H1 (cell line): ENCODE results near the gene TSGA10IP. TPM values are rescaled to one million over a fixed set of nuclear protein-coding genes. Genes with fewer than 3 reads are reported as not detected.
A peak's percentile ranks its signal among the peaks of the same experiment; 100 is the strongest.

ENCODE experiments used
- CTCF ChIA-PET: fragments of 300-600 bp; sonication (Branson Sonifier 250); formaldehyde crosslinking; loops from one replicate; lab custom pipeline; 2021; ENCODE audit not compliant: partially characterized antibody; lab: Charles Lee
- POLR2A ChIA-PET: fragments of 300-600 bp; sonication (Branson Sonifier 250); formaldehyde crosslinking; loops from one replicate; lab custom pipeline; 2021; ENCODE audit warnings: inconsistent platforms; ENCODE audit not compliant: partially characterized antibody; lab: Charles Lee
- DNase-seq, 2 experiments: peaks; one replicate each; pipeline versions ENCODE4 v3.0.0 to v3.0.0-alpha.2; 2010 to 2022; ENCODE audit warnings: low spot score in 2 of 2, low read depth in 1 of 2, mixed read lengths in 1 of 2
- FAIRE-seq: peaks from 2 replicates; lab custom pipeline; 2011; peaks lifted over from hg19 to GRCh38; lab: Jason Lieb, UNC
- H2AFZ ChIP-seq: 2 replicates; pipeline ENCODE4 v1.8.1; 2012; ENCODE audit warnings: low read length, inconsistent platforms
- H2AK5ac ChIP-seq: 2 replicates; pipeline ENCODE4 v1.6.1; 2013; ENCODE audit warnings: low read depth, low read length
- H2BK120ac ChIP-seq: replicated peaks from 2 replicates; pipeline ENCODE3; 2013; ENCODE audit warnings: low read depth, low read length, inconsistent platforms
- H2BK12ac ChIP-seq: 2 replicates; pipeline ENCODE4 v1.6.1; 2013; ENCODE audit warnings: low read depth, low read length
- H2BK15ac ChIP-seq: 2 replicates; pipeline ENCODE4 v1.6.1; 2013; ENCODE audit warnings: low read length
- H2BK20ac ChIP-seq: 2 replicates; pipeline ENCODE4 v1.6.1; 2013; ENCODE audit warnings: low read length
- H2BK5ac ChIP-seq: 2 replicates; pipeline ENCODE4 v1.6.1; 2013; ENCODE audit warnings: low read depth, low read length
- H3K14ac ChIP-seq: 2 replicates; pipeline ENCODE4 v1.6.1; 2013; ENCODE audit warnings: inconsistent platforms; ENCODE audit not compliant: insufficient read length
- H3K18ac ChIP-seq: 2 replicates; pipeline ENCODE4 v1.6.1; 2013; ENCODE audit warnings: low read length; ENCODE audit errors: extremely low read depth
- H3K23ac ChIP-seq: 2 replicates; pipeline ENCODE4 v1.6.1; 2013; ENCODE audit warnings: inconsistent platforms; ENCODE audit not compliant: insufficient read length
- H3K23me2 ChIP-seq: 2 replicates; pipeline ENCODE4 v1.6.1; 2013; ENCODE audit warnings: low read depth, low read length
- H3K27ac ChIP-seq: 2 replicates; pipeline ENCODE4 v1.6.1; 2011; ENCODE audit warnings: low read depth, low read length, inconsistent platforms
- H3K27me3 ChIP-seq, 4 experiments: replicated peaks in 1 of 4; 1 replicate in 1 of 4; 2 replicates in 3 of 4; pipeline versions ENCODE4 v1.6.1 to v1.8.1; 2011 to 2013; ENCODE audit warnings: low read length in 3 of 4, mild to moderate bottlenecking in 3 of 4, inconsistent platforms in 2 of 4, mixed read lengths in 2 of 4, moderate library complexity in 1 of 4; ENCODE audit not compliant: control insufficient read depth in 3 of 4, insufficient read depth in 3 of 4; ENCODE audit errors: extremely low read depth in 1 of 4
- H3K36me3 ChIP-seq, 4 experiments: 2 replicates each; pipeline versions ENCODE4 v1.6.1 to v1.8.1; 2011 to 2013; ENCODE audit warnings: mild to moderate bottlenecking in 4 of 4, low read length in 3 of 4, moderate library complexity in 2 of 4, control low read depth in 1 of 4, inconsistent platforms in 1 of 4; ENCODE audit not compliant: insufficient read depth in 4 of 4, control insufficient read depth in 2 of 4
- H3K4ac ChIP-seq: replicated peaks from 2 replicates; pipeline ENCODE3; 2013; ENCODE audit warnings: low read length, low read depth, mixed read lengths, inconsistent platforms; ENCODE audit not compliant: insufficient read length
- H3K4me1 ChIP-seq, 4 experiments: replicated peaks in 1 of 4; 1 replicate in 1 of 4; 2 replicates in 3 of 4; pipeline versions ENCODE4 v1.6.1 to v1.8.1; 2011 to 2013; ENCODE audit warnings: low read length in 3 of 4, inconsistent platforms in 2 of 4, mixed read lengths in 1 of 4; ENCODE audit not compliant: insufficient read depth in 4 of 4, control insufficient read depth in 3 of 4
- H3K4me2 ChIP-seq, 2 experiments: 2 replicates each; pipeline versions ENCODE4 v1.6.1 to v1.8.1; 2011 to 2013; ENCODE audit warnings: low read depth in 2 of 2, low read length in 2 of 2, control low read depth in 1 of 2, inconsistent platforms in 1 of 2, mild to moderate bottlenecking in 1 of 2; ENCODE audit not compliant: insufficient read depth in 1 of 2
- H3K4me3 ChIP-seq, 4 experiments: fragments of 200-600, 300-600 bp in 1 of 4; sonication (generic), shearing (Covaris generic), sonication (Bioruptor Twin) in 1 of 4; 2 replicates each; pipeline versions ENCODE4 v1.5.1 to v1.8.1; 2011 to 2016; ENCODE audit warnings: low read length in 4 of 4, low read depth in 3 of 4, control low read depth in 2 of 4, inconsistent platforms in 2 of 4, mild to moderate bottlenecking in 2 of 4, mixed read lengths in 1 of 4, moderate library complexity in 1 of 4; ENCODE audit not compliant: insufficient read depth in 2 of 4; ENCODE audit errors: extremely low read depth in 1 of 4
- H3K56ac ChIP-seq: replicated peaks from 2 replicates; pipeline ENCODE3; 2013; ENCODE audit warnings: low read depth, mild to moderate bottlenecking, mixed read lengths, low read length, inconsistent platforms; ENCODE audit not compliant: insufficient read length
- H3K79me1 ChIP-seq: 2 replicates; pipeline ENCODE4 v1.6.1; 2013; ENCODE audit warnings: low read depth, low read length, control low read depth
- H3K79me2 ChIP-seq, 2 experiments: 2 replicates each; pipeline versions ENCODE4 v1.6.1 to v1.8.1; 2012 to 2013; ENCODE audit warnings: low read length in 2 of 2, mild to moderate bottlenecking in 2 of 2, inconsistent platforms in 1 of 2; ENCODE audit not compliant: insufficient read depth in 2 of 2, control insufficient read depth in 1 of 2
- H3K9ac ChIP-seq, 4 experiments: replicated peaks in 1 of 4; 1 replicate in 1 of 4; 2 replicates in 3 of 4; pipeline versions ENCODE4 v1.6.1 to v1.8.1; 2011 to 2013; ENCODE audit warnings: low read depth in 3 of 4, low read length in 3 of 4, control low read depth in 2 of 4, mild to moderate bottlenecking in 2 of 4, moderate library complexity in 2 of 4, inconsistent platforms in 1 of 4; ENCODE audit errors: extremely low read depth in 1 of 4
- H3K9me3 ChIP-seq, 2 experiments: 2 replicates each; pipeline versions ENCODE4 v1.6.1 to v1.8.1; 2012 to 2013; ENCODE audit warnings: mild to moderate bottlenecking in 2 of 2, moderate library complexity in 2 of 2, control low read depth in 1 of 2, inconsistent platforms in 1 of 2, low read depth in 1 of 2, low read length in 1 of 2, mixed read lengths in 1 of 2; ENCODE audit not compliant: insufficient read depth in 2 of 2
- H4K20me1 ChIP-seq, 2 experiments: replicated peaks in 1 of 2; 2 replicates each; pipeline versions ENCODE3 to v1.8.1; 2011 to 2013; ENCODE audit warnings: inconsistent platforms in 2 of 2, low read length in 2 of 2, mild to moderate bottlenecking in 1 of 2; ENCODE audit not compliant: insufficient read depth in 2 of 2, control insufficient read depth in 1 of 2
- H4K5ac ChIP-seq: 2 replicates; pipeline ENCODE4 v1.6.1; 2013; ENCODE audit warnings: low read length, low read depth, mixed read lengths, inconsistent platforms; ENCODE audit not compliant: insufficient read length
- H4K8ac ChIP-seq: 2 replicates; pipeline ENCODE4 v1.8.0; 2013; ENCODE audit warnings: mild to moderate bottlenecking, moderate library complexity, low read length, inconsistent platforms; ENCODE audit not compliant: insufficient read depth; ENCODE audit errors: extremely low read depth
- H4K91ac ChIP-seq: replicated peaks from 2 replicates; pipeline ENCODE3; 2013; ENCODE audit warnings: low read length, mixed read lengths, inconsistent platforms; ENCODE audit not compliant: insufficient read length
- BCL11A ChIP-seq, 2 experiments: IDR thresholded peaks; one replicate each; pipeline ENCODE4 v1.6.1; 2011; ENCODE audit warnings: low read depth in 2 of 2, low read length in 2 of 2, mild to moderate bottlenecking in 2 of 2
- JUND ChIP-seq: IDR thresholded peaks from 2 replicates; pipeline ENCODE4 v1.6.1; 2011; ENCODE audit warnings: mild to moderate bottlenecking, improper control_type of control experiment, low read length
- POLR2A ChIP-seq, 2 experiments: IDR thresholded peaks; 1 replicate in 1 of 2; 2 replicates in 1 of 2; pipeline ENCODE4 v1.6.1; 2011; ENCODE audit warnings: low read depth in 2 of 2, low read length in 2 of 2, mild to moderate bottlenecking in 2 of 2; ENCODE audit errors: control extremely low read depth in 1 of 2
- POU5F1 ChIP-seq: IDR thresholded peaks from 2 replicates; pipeline ENCODE4 v1.6.1; 2011; ENCODE audit warnings: low read depth, mild to moderate bottlenecking, low read length, moderate library complexity
- RAD21 ChIP-seq, 2 experiments: IDR thresholded peaks in 1 of 2; conservative IDR thresholded peaks in 1 of 2; 2 replicates each; pipeline ENCODE4 v1.6.1; 2011; ENCODE audit warnings: low read depth in 2 of 2, low read length in 2 of 2, improper control_type of control experiment in 1 of 2, inconsistent platforms in 1 of 2, mild to moderate bottlenecking in 1 of 2, moderate library complexity in 1 of 2
- SAP30 ChIP-seq: fragments of 300-600 bp; sonication (generic); IDR thresholded peaks from 2 replicates; pipeline ENCODE4 v1.7.1; 2012; ENCODE audit warnings: low read length, moderate library complexity, mild to moderate bottlenecking, inconsistent platforms; ENCODE audit not compliant: insufficient read depth, insufficient replicate concordance
- SIRT6 ChIP-seq: IDR thresholded peaks from one replicate; pipeline ENCODE4 v1.7.1; 2012; ENCODE audit warnings: low read length, inconsistent platforms
- SP1 ChIP-seq: IDR thresholded peaks from 2 replicates; pipeline ENCODE4 v1.6.1; 2011; ENCODE audit warnings: low read depth, low read length
- SP4 ChIP-seq: IDR thresholded peaks from 2 replicates; pipeline ENCODE4 v1.6.1; 2012; ENCODE audit warnings: low read length, inconsistent platforms
- TAF7 ChIP-seq: optimal IDR thresholded peaks from 2 replicates; pipeline ENCODE3; 2011; ENCODE audit warnings: low read depth, mild to moderate bottlenecking, inconsistent platforms, low read length, moderate library complexity, borderline replicate concordance
- YY1 ChIP-seq: IDR thresholded peaks from 2 replicates; pipeline ENCODE4 v1.6.1; 2011; ENCODE audit warnings: low read depth, mild to moderate bottlenecking, low read length
- WGBS, 2 experiments: shearing (Covaris generic) in 1 of 2; methylation state at CpG; one replicate each; pipeline versions ENCODE4 v1.1.6 to v1.1.7; 2013 to 2015; ENCODE audit warnings: low lambda C conversion rate in 2 of 2, mixed read lengths in 2 of 2, inconsistent platforms in 1 of 2, low coverage in 1 of 2, missing lambda C conversion rate in 1 of 2; ENCODE audit not compliant: insufficient replicate concordance in 2 of 2, insufficient coverage in 1 of 2, insufficient read length in 1 of 2; ENCODE audit errors: extremely low coverage in 1 of 2, missing lambda C conversion rate in 1 of 2; 5-methylcytosine and 5-hydroxymethylcytosine counted together
- polyA plus RNA-seq, 7 experiments: library from polyadenylated mRNA; depleted of rRNA in 3 of 7; stranded (reverse) in 5 of 7; unstranded in 2 of 7; fragments of >200 nt in 5 of 7; fragments of 200-250 nt in 2 of 7; gene quantifications; 1 replicate in 5 of 7; 2 replicates in 1 of 7; 4 replicates in 1 of 7; pipeline versions ENCODE4 v1.2.1 to v1.2.3, GENCODE V29; 2011 to 2013; ENCODE audit warnings: missing spikeins in 2 of 7, mixed read lengths in 2 of 7
- total RNA-seq: library from RNA; stranded (reverse); fragmentation: NEBNext Ultra II Directional; extraction: Animal tissue kit (Norgen Biotek cat#: 25700); gene quantifications from 2 replicates; pipeline ENCODE4 v1.2.1, GENCODE V29; 2021
- TF ChIP-seq, protein P1 (sequence below): IDR thresholded peaks from 2 replicates; pipeline ENCODE4 v1.6.1; 2012; ENCODE audit warnings: inconsistent platforms

The TSGA10IP gene
- total and polyA plus RNA-seq, 2 of the 8 experiments (the other 6 are each of a cell fraction or from before 2014, with no cell fraction given) = 1.9 to 6.0 TPM

- no peak for DNase-seq
- TF ChIP-seq YY1 (no peak), POU5F1 (0 out of 2 replicates have a peak, but pooled peaks have one; percentile 45), BCL11A (IDR thresholded peaks at IDR 0.05; ENCODE audit: low read depth in 2 of 2, low read length in 2 of 2) (no peak), TAF7 (no peak), SP4 (no peak), SP1 (0 out of 2 replicates have a peak, but pooled peaks have one; percentile 29), SAP30 (no peak), RAD21 (IDR thresholded peaks at IDR 0.05 in 1 of 2, conservative IDR thresholded peaks at IDR 0.05 in 1 of 2; ENCODE audit: low read depth in 2 of 2, low read length in 2 of 2) (no peak), SIRT6 (no peak), POLR2A (IDR thresholded peaks at IDR 0.05; ENCODE audit: control extremely low read depth in 1 of 2, low read depth in 2 of 2, low read length in 2 of 2) (peak in 1 of 2 experiments; percentile 24; a peak in 1 of 3 replicates), JUND (no peak)
- TF ChIP-seq, protein P1, sequence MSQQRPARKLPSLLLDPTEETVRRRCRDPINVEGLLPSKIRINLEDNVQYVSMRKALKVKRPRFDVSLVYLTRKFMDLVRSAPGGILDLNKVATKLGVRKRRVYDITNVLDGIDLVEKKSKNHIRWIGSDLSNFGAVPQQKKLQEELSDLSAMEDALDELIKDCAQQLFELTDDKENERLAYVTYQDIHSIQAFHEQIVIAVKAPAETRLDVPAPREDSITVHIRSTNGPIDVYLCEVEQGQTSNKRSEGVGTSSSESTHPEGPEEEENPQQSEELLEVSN = no peak
These were observed 770 bp downstream of the TSGA10IP start for GRCh38 chr11:65945941-65946558.

More at GRCh38 chr11:65945941-65946558, 770 bp downstream of the TSGA10IP start:
- 54% methylated on average over 11 of the region's 11 CpGs; no CpG with 5 or more reads in 1 of the 2 experiments for WGBS, 2 experiments
- peak overlapping the region; percentile 62 for H2BK5ac ChIP-seq
- H3K23me2 ChIP-seq = peaks cover 3% of the 10 kb centered on the region; the same call in 1 of the 2 replicates
- no peak overlapping the region for H2BK15ac ChIP-seq
- H3K4me3 ChIP-seq = peak overlapping the region; percentile 3 to 54 (median 30); a peak in 7 of 8 replicates
- ChIA-PET CTCF (interaction anchor here (1.0 to 3.9 kb wide), 9 partner anchors 12 to 59 kb away, joined by 3 to 16 read pairs (median 4); partner anchors contain the start of genes FIBP and SART1), POLR2A (interaction anchor here (0.6 to 2.8 kb wide), 13 partner anchors 8 to 106 kb away, joined by 3 to 13 read pairs (median 3); partner anchors contain the start of genes CCDC85B, CFL1 and SF3B2)
- H3K4me1 ChIP-seq = peaks cover 3 to 25% (median 15%) of the 10 kb centered on the region in 4 experiments
- H3K36me3 ChIP-seq = no peaks in the 10 kb centered on the region
- no peak overlapping the region for H3K14ac ChIP-seq
- no peak overlapping the region for H3K23ac ChIP-seq
- peak overlapping the region; percentile 56 to 77 for H3K4me2 ChIP-seq
- H4K8ac ChIP-seq = peak overlapping the region; percentile 95; the same call in 1 of the 2 replicates
- H3K4ac ChIP-seq = peak overlapping the region; percentile 36
- H3K9me3 ChIP-seq = no peaks in the 10 kb centered on the region
- H3K79me1 ChIP-seq = no peaks in the 10 kb centered on the region
- peak overlapping the region; percentile 97 for H2BK12ac ChIP-seq
- H4K91ac ChIP-seq = peak overlapping the region; percentile 97
- H2AK5ac ChIP-seq = peak overlapping the region; percentile 55; the same call in 1 of the 2 replicates
- no peak for FAIRE-seq
- peak overlapping the region; percentile 66 for H4K5ac ChIP-seq
- H3K18ac ChIP-seq = peak overlapping the region; percentile 91
- no peak overlapping the region for H3K56ac ChIP-seq
- H3K27me3 ChIP-seq = no peaks in the 10 kb centered on the region
- no peaks in the 10 kb centered on the region for H3K79me2 ChIP-seq
- peak overlapping the region in 3 of 4 experiments; percentile 13 to 60 (median 27); a peak in 5 of 7 replicates for H3K9ac ChIP-seq
- H2BK120ac ChIP-seq = peak overlapping the region; percentile 92
- H4K20me1 ChIP-seq = no peaks in the 10 kb centered on the region
- H2AFZ ChIP-seq = no peak overlapping the region
- peak overlapping the region; percentile 80 for H3K27ac ChIP-seq
- peak overlapping the region; percentile 82; the same call in 1 of the 2 replicates for H2BK20ac ChIP-seq
